Measurements from ENCODE around the gene TBC1D4.

TBC1D4 gene

GRCh38 chr13:75334634-75335447 is 147.1 kb downstream of the TBC1D4 start:
- Histone ChIP-seq H3K27ac (ENCODE audit: low read depth, low read length) (no peak overlapping the region), H3K27me3 (ENCODE audit: control insufficient read depth, insufficient read depth, low read length) (no peaks in the 10 kb centered on the region), H3K36me3 (ENCODE audit: control insufficient read depth, insufficient read depth, low read length) (peaks cover 17% of the 10 kb centered on the region), H3K9ac (ENCODE audit: low read length) (no peak overlapping the region), H3K9me3 (ENCODE audit: control insufficient read depth, insufficient read depth, low read depth, low read length) (no peaks in the 10 kb centered on the region), H3K4me3 (ENCODE audit: low read depth, low read length) (no peak overlapping the region), H3K4me1 (ENCODE audit: control insufficient read depth, insufficient read depth, low read length) (peaks cover 15% of the 10 kb centered on the region)

- peaks cover 17% of the 10 kb centered on the region for H3K36me3 ChIP-seq (ENCODE audit: control insufficient read depth, insufficient read depth, low read length)
Measured at GRCh38 chr13:75333103-75333502, 148.9 kb downstream of the TBC1D4 start.

GRCh38 chr13:75331792-75332349 is 150.1 kb downstream of the TBC1D4 start:
- Histone ChIP-seq H3K4me3 (ENCODE audit: low read depth, low read length) (no peak overlapping the region), H3K9ac (ENCODE audit: low read length) (no peak overlapping the region), H3K27me3 (ENCODE audit: control insufficient read depth, insufficient read depth, low read length) (no peaks in the 10 kb centered on the region), H3K4me1 (ENCODE audit: control insufficient read depth, insufficient read depth, low read length) (peaks cover 22% of the 10 kb centered on the region), H3K36me3 (ENCODE audit: control insufficient read depth, insufficient read depth, low read length) (peaks cover 16% of the 10 kb centered on the region), H3K27ac (ENCODE audit: low read depth, low read length) (peak overlapping the region; percentile 46; the same call in 1 of the 2 replicates), H3K9me3 (ENCODE audit: control insufficient read depth, insufficient read depth, low read depth, low read length) (no peaks in the 10 kb centered on the region)

More at GRCh38 chr13:75333103-75333502, 148.9 kb downstream of the TBC1D4 start:
- H3K4me3 ChIP-seq (ENCODE audit: low read depth, low read length) = no peak overlapping the region
- H3K9me3 ChIP-seq (ENCODE audit: control insufficient read depth, insufficient read depth, low read depth, low read length) = no peaks in the 10 kb centered on the region
- H3K9ac ChIP-seq (ENCODE audit: low read length) = no peak overlapping the region
- H3K27ac ChIP-seq (ENCODE audit: low read depth, low read length) = peak overlapping the region; percentile 57; the same call in 1 of the 2 replicates
- H3K4me1 ChIP-seq (ENCODE audit: control insufficient read depth, insufficient read depth, low read length) = peaks cover 22% of the 10 kb centered on the region
- H3K27me3 ChIP-seq (ENCODE audit: control insufficient read depth, insufficient read depth, low read length) = no peaks in the 10 kb centered on the region

GRCh38 chr13:75330770-75331169 is 151.2 kb downstream of the TBC1D4 start:
- Histone ChIP-seq H3K27ac (ENCODE audit: low read depth, low read length) (no peak overlapping the region), H3K9ac (ENCODE audit: low read length) (no peak overlapping the region), H3K27me3 (ENCODE audit: control insufficient read depth, insufficient read depth, low read length) (no peaks in the 10 kb centered on the region), H3K4me1 (ENCODE audit: control insufficient read depth, insufficient read depth, low read length) (peaks cover 22% of the 10 kb centered on the region), H3K4me3 (ENCODE audit: low read depth, low read length) (no peak overlapping the region), H3K9me3 (ENCODE audit: control insufficient read depth, insufficient read depth, low read depth, low read length) (no peaks in the 10 kb centered on the region), H3K36me3 (ENCODE audit: control insufficient read depth, insufficient read depth, low read length) (peaks cover 13% of the 10 kb centered on the region)

- Histone ChIP-seq H3K27me3 (ENCODE audit: control insufficient read depth, insufficient read depth, low read length) (no peaks in the 10 kb centered on the region), H3K4me1 (ENCODE audit: control insufficient read depth, insufficient read depth, low read length) (peaks cover 22% of the 10 kb centered on the region), H3K27ac (ENCODE audit: low read depth, low read length) (0 out of 2 replicates have a peak overlapping the region, but pooled peaks have one; percentile 53), H3K9me3 (ENCODE audit: control insufficient read depth, insufficient read depth, low read depth, low read length) (no peaks in the 10 kb centered on the region), H3K9ac (ENCODE audit: low read length) (no peak overlapping the region), H3K36me3 (ENCODE audit: control insufficient read depth, insufficient read depth, low read length) (peaks cover 5% of the 10 kb centered on the region), H3K4me3 (ENCODE audit: low read depth, low read length) (no peak overlapping the region)
Measured at GRCh38 chr13:75329723-75330122, 152.2 kb downstream of the TBC1D4 start.

- peaks cover 5% of the 10 kb centered on the region for H3K36me3 ChIP-seq (ENCODE audit: control insufficient read depth, insufficient read depth, low read length)
- H3K27ac ChIP-seq (ENCODE audit: low read depth, low read length) = no peak overlapping the region
- no peaks in the 10 kb centered on the region for H3K27me3 ChIP-seq (ENCODE audit: control insufficient read depth, insufficient read depth, low read length)
- peaks cover 22% of the 10 kb centered on the region for H3K4me1 ChIP-seq (ENCODE audit: control insufficient read depth, insufficient read depth, low read length)
- no peak overlapping the region for H3K9ac ChIP-seq (ENCODE audit: low read length)
- no peak overlapping the region for H3K4me3 ChIP-seq (ENCODE audit: low read depth, low read length)
- no peaks in the 10 kb centered on the region for H3K9me3 ChIP-seq (ENCODE audit: control insufficient read depth, insufficient read depth, low read depth, low read length)
Measured at GRCh38 chr13:75329097-75329496, 152.9 kb downstream of the TBC1D4 start.

GRCh38 chr13:75327135-75327510 is 154.8 kb downstream of the TBC1D4 start:
- no peak overlapping the region for H3K9ac ChIP-seq (ENCODE audit: low read length)
- H3K27me3 ChIP-seq (ENCODE audit: control insufficient read depth, insufficient read depth, low read length) = no peaks in the 10 kb centered on the region
- no peaks in the 10 kb centered on the region for H3K9me3 ChIP-seq (ENCODE audit: control insufficient read depth, insufficient read depth, low read depth, low read length)
- no peak overlapping the region for H3K4me3 ChIP-seq (ENCODE audit: low read depth, low read length)
- H3K27ac ChIP-seq (ENCODE audit: low read depth, low read length) = no peak overlapping the region
- H3K4me1 ChIP-seq (ENCODE audit: control insufficient read depth, insufficient read depth, low read length) = peaks cover 22% of the 10 kb centered on the region
- H3K36me3 ChIP-seq (ENCODE audit: control insufficient read depth, insufficient read depth, low read length) = peaks cover 5% of the 10 kb centered on the region

- no peak overlapping the region for H3K4me3 ChIP-seq (ENCODE audit: low read depth, low read length)
- peaks cover 5% of the 10 kb centered on the region for H3K36me3 ChIP-seq (ENCODE audit: control insufficient read depth, insufficient read depth, low read length)
- H3K27ac ChIP-seq (ENCODE audit: low read depth, low read length) = no peak overlapping the region
- H3K27me3 ChIP-seq (ENCODE audit: control insufficient read depth, insufficient read depth, low read length) = no peaks in the 10 kb centered on the region
- H3K9me3 ChIP-seq (ENCODE audit: control insufficient read depth, insufficient read depth, low read depth, low read length) = no peaks in the 10 kb centered on the region
- peaks cover 22% of the 10 kb centered on the region for H3K4me1 ChIP-seq (ENCODE audit: control insufficient read depth, insufficient read depth, low read length)
- peak overlapping the region; percentile 27 for H3K9ac ChIP-seq (ENCODE audit: low read length)
Measured at GRCh38 chr13:75326173-75327134, 155.5 kb downstream of the TBC1D4 start.

GRCh38 chr13:75325711-75326110 is 156.3 kb downstream of the TBC1D4 start:
- H3K9me3 ChIP-seq (ENCODE audit: control insufficient read depth, insufficient read depth, low read depth, low read length) = no peaks in the 10 kb centered on the region

GRCh38 chr13:75324413-75324940 is 157.5 kb downstream of the TBC1D4 start:
- no peak overlapping the region for H3K9ac ChIP-seq (ENCODE audit: low read length)
- no peaks in the 10 kb centered on the region for H3K9me3 ChIP-seq (ENCODE audit: control insufficient read depth, insufficient read depth, low read depth, low read length)
- H3K36me3 ChIP-seq (ENCODE audit: control insufficient read depth, insufficient read depth, low read length) = peaks cover 5% of the 10 kb centered on the region
- no peaks in the 10 kb centered on the region for H3K27me3 ChIP-seq (ENCODE audit: control insufficient read depth, insufficient read depth, low read length)
- H3K27ac ChIP-seq (ENCODE audit: low read depth, low read length) = no peak overlapping the region
- no peak overlapping the region for H3K4me3 ChIP-seq (ENCODE audit: low read depth, low read length)
- H3K4me1 ChIP-seq (ENCODE audit: control insufficient read depth, insufficient read depth, low read length) = peaks cover 8% of the 10 kb centered on the region

More at GRCh38 chr13:75325711-75326110, 156.3 kb downstream of the TBC1D4 start:
- peaks cover 5% of the 10 kb centered on the region for H3K36me3 ChIP-seq (ENCODE audit: control insufficient read depth, insufficient read depth, low read length)
- H3K4me3 ChIP-seq (ENCODE audit: low read depth, low read length) = no peak overlapping the region
- H3K4me1 ChIP-seq (ENCODE audit: control insufficient read depth, insufficient read depth, low read length) = peaks cover 19% of the 10 kb centered on the region
- no peak overlapping the region for H3K27ac ChIP-seq (ENCODE audit: low read depth, low read length)
- no peaks in the 10 kb centered on the region for H3K27me3 ChIP-seq (ENCODE audit: control insufficient read depth, insufficient read depth, low read length)
- no peak overlapping the region for H3K9ac ChIP-seq (ENCODE audit: low read length)
